GM23248 (cell line): ENCODE data around the gene CREBL2. TPM values are rescaled to one million over a fixed set of nuclear protein-coding genes. Genes with fewer than 3 reads are reported as not detected.
A peak's percentile ranks its signal among the peaks of the same experiment; 100 is the strongest.
"Not testable (repeated sequence)": the region's sequence is repeated elsewhere in the genome, so short reads cannot be mapped to it uniquely, and the experiment has no call there.

ENCODE experiments used
- DNase-seq: peaks from one replicate; pipeline ENCODE4 v3.0.0-alpha.2; 2015
- H2AFZ ChIP-seq: fragments of 200-600 bp; sonication (generic); 2 replicates; pipeline ENCODE4 v1.6.1; 2016; ENCODE audit warnings: antibody characterized with exemption
- H3F3A ChIP-seq: fragments of 200-600 bp; sonication (generic); 2 replicates; pipeline ENCODE4 v1.6.1; 2016; ENCODE audit warnings: mild to moderate bottlenecking, antibody characterized with exemption, mixed run types; ENCODE audit not compliant: insufficient read depth
- H3K27ac ChIP-seq: fragments of 200-600 bp; sonication (generic); 2 replicates; pipeline ENCODE4 v1.5.1; 2016; ENCODE audit warnings: mild to moderate bottlenecking
- H3K27me3 ChIP-seq: fragments of 200-600 bp; sonication (generic); replicated peaks from 2 replicates; pipeline ENCODE4 v1.6.1; 2016; ENCODE audit warnings: mild to moderate bottlenecking; ENCODE audit not compliant: insufficient read depth
- H3K36me3 ChIP-seq: fragments of 200-600 bp; sonication (generic); 2 replicates; pipeline ENCODE4 v1.6.1; 2016; ENCODE audit warnings: low read depth, mild to moderate bottlenecking
- H3K4me1 ChIP-seq: fragments of 200-600 bp; sonication (generic); 2 replicates; pipeline ENCODE4 v1.6.1; 2016; ENCODE audit warnings: mild to moderate bottlenecking; ENCODE audit not compliant: insufficient read depth
- H3K4me2 ChIP-seq: fragments of 200-600 bp; sonication (generic); one replicate; pipeline ENCODE4 v1.6.1; 2016; ENCODE audit warnings: mild to moderate bottlenecking; ENCODE audit not compliant: unreplicated experiment
- H3K4me3 ChIP-seq: fragments of 200-600 bp; sonication (generic); 2 replicates; pipeline ENCODE4 v1.5.1; 2016; ENCODE audit warnings: mild to moderate bottlenecking
- H3K79me2 ChIP-seq: fragments of 200-600 bp; sonication (generic); 2 replicates; pipeline ENCODE4 v1.6.1; 2016; ENCODE audit warnings: mild to moderate bottlenecking; ENCODE audit not compliant: insufficient read depth
- H3K9ac ChIP-seq: fragments of 200-600 bp; sonication (generic); 2 replicates; pipeline ENCODE4 v1.6.1; 2016; ENCODE audit warnings: mild to moderate bottlenecking
- H3K9me2 ChIP-seq: fragments of 200-600 bp; sonication (generic); 2 replicates; pipeline ENCODE4 v1.6.1; 2016; ENCODE audit warnings: mixed run types, mild to moderate bottlenecking, moderate library complexity; ENCODE audit not compliant: insufficient read depth
- H3K9me3 ChIP-seq: fragments of 200-600 bp; sonication (generic); one replicate; pipeline ENCODE4 v1.6.1; 2017; ENCODE audit warnings: low read depth
- H4K20me1 ChIP-seq: fragments of 200-600 bp; sonication (generic); 2 replicates; pipeline ENCODE4 v1.6.0; 2016; ENCODE audit not compliant: insufficient read depth
- EZH2 ChIP-seq: fragments of 200-600 bp; sonication (generic); IDR thresholded peaks from 2 replicates; pipeline ENCODE4 v1.6.1; 2018; ENCODE audit warnings: antibody characterized with exemption, mild to moderate bottlenecking; ENCODE audit not compliant: insufficient read depth, poor library complexity, severe bottlenecking
- EZH2phosphoT487 ChIP-seq: fragments of 200-600 bp; sonication (generic); IDR thresholded peaks from 2 replicates; pipeline ENCODE4 v1.6.1; 2018; ENCODE audit warnings: antibody characterized with exemption, moderate library complexity, mild to moderate bottlenecking, low read depth; ENCODE audit not compliant: insufficient read depth
- WGBS, 2 experiments: methylation state at CpG; one replicate each; pipeline ENCODE4 v1.1.6; 2015 to 2017; ENCODE audit warnings: low lambda C conversion rate in 2 of 2, low coverage in 1 of 2; ENCODE audit errors: missing lambda C conversion rate in 2 of 2; 5-methylcytosine and 5-hydroxymethylcytosine counted together
- in situ Hi-C: fragments of 300-500 bp; cut with MboI; formaldehyde crosslinking; loops from 2 replicates; pipeline ENCODE4 v1.15.0; 2020
- polyA plus RNA-seq: library from polyadenylated mRNA; unstranded; fragments of >200 nt; fragmentation: Nextera tagmentation; extraction: Ambion mirVana; gene quantifications from 2 replicates; pipeline ENCODE4 v1.2.1, GENCODE V29; 2016
- total RNA-seq: library from RNA; depleted of rRNA; stranded (reverse); fragments of >200 nt; shearing (Covaris generic); gene quantifications from 2 replicates; pipeline ENCODE4 v1.2.3, GENCODE V29; 2014

The CREBL2 gene
- total and polyA plus RNA-seq, 2 experiments from 2014 or later = 23.4 to 38.4 TPM

GRCh38 chr12:12646483-12647072 is 34.9 kb downstream of the CREBL2 start:
- H3K9me2 ChIP-seq = no peaks in the 10 kb centered on the region
- H3K9ac ChIP-seq = no peak overlapping the region
- no peak overlapping the region for H3K4me2 ChIP-seq
- peaks cover 17% of the 10 kb centered on the region for H3K4me1 ChIP-seq
- peaks cover 3% of the 10 kb centered on the region for H3K9me3 ChIP-seq
- TF ChIP-seq EZH2 (no peak), EZH2phosphoT487 (no peak)
- no peaks in the 10 kb centered on the region for H3K79me2 ChIP-seq
- peak overlapping the region; percentile 84 for H3K27ac ChIP-seq
- WGBS, 2 experiments = 59 to 80% methylated on average over 1 of the region's 1 CpG
- no peaks in the 10 kb centered on the region for H3K27me3 ChIP-seq
- H3K36me3 ChIP-seq = peaks cover 6% of the 10 kb centered on the region
- H4K20me1 ChIP-seq = no peaks in the 10 kb centered on the region
- in situ Hi-C loops = no loop called here
- H2AFZ ChIP-seq = no peak overlapping the region
- H3F3A ChIP-seq = peaks cover 13% of the 10 kb centered on the region
- DNase-seq = no peak
- no peak overlapping the region for H3K4me3 ChIP-seq

- Histone ChIP-seq H3K27ac (no peak overlapping the region), H3K4me3 (no peak overlapping the region), H3K9me3 (peaks cover 3% of the 10 kb centered on the region), H3K4me1 (peaks cover 17% of the 10 kb centered on the region), H3K9ac (no peak overlapping the region), H3K27me3 (no peaks in the 10 kb centered on the region), H4K20me1 (no peaks in the 10 kb centered on the region), H3K9me2 (no peaks in the 10 kb centered on the region), H2AFZ (no peak overlapping the region), H3F3A (peaks cover 13% of the 10 kb centered on the region), H3K36me3 (no peaks in the 10 kb centered on the region), H3K79me2 (no peaks in the 10 kb centered on the region), H3K4me2 (no peak overlapping the region)
- in situ Hi-C loops = no loop called here
- no peak for DNase-seq
- TF ChIP-seq EZH2 (no peak), EZH2phosphoT487 (no peak)
Measured at GRCh38 chr12:12648284-12648683, 36.6 kb downstream of the CREBL2 start.

DNA sequence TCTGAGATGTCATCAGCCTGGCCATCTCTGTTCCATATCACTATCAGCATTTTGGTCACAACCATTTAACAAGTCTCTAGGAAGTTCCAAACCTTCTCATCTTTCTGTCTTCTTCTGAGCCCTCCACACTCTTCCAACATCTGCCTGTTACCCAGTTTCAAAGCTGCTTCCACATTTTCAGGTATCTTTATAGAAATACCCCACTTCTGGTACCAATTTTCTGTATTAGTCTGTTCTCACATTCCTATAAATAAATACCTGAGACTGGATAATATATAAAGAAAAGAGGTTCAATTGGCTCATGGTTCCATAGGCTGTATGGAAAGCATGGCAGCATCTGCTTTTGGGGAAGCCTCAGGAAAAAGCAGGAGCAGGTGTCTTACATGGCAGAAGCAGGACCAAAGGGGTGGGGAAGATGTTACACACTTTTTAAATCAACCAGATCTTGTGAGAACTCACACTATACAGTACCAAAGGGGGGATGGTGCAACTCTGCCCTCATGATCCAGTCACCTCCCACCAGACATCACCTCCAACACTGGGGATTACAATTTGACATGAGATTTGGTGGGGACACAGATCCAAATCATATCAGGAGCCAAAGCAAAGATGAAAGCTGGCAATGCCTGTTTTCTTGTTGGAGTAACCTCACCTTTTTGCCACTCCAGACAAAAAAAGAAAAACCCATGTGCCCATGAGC is 37.4 kb downstream of the CREBL2 start:
- TF ChIP-seq EZH2phosphoT487 = no peak
- no peak for TF ChIP-seq EZH2
- Histone ChIP-seq H3K36me3 (no peaks in the 10 kb centered on the region), H3K27ac (no peak overlapping the region), H3K9me2 (no peaks in the 10 kb centered on the region), H3K4me3 (no peak overlapping the region), H3K4me1 (peaks cover 17% of the 10 kb centered on the region), H3K9me3 (peaks cover 3% of the 10 kb centered on the region), H3K79me2 (no peaks in the 10 kb centered on the region), H3K9ac (no peak overlapping the region), H3K4me2 (no peak overlapping the region), H3F3A (peaks cover 13% of the 10 kb centered on the region), H2AFZ (no peak overlapping the region), H4K20me1 (no peaks in the 10 kb centered on the region), H3K27me3 (no peaks in the 10 kb centered on the region)
- DNase-seq = no peak
- in situ Hi-C loops = no loop called here

- no peaks in the 10 kb centered on the region for H3K79me2 ChIP-seq
- no peaks in the 10 kb centered on the region for H3K9me2 ChIP-seq
- in situ Hi-C loops = no loop called here
- H3F3A ChIP-seq = no peaks in the 10 kb centered on the region
- peaks cover 3% of the 10 kb centered on the region for H3K9me3 ChIP-seq
- H2AFZ ChIP-seq = no peak overlapping the region
- DNase-seq = no peak
- peaks cover 4% of the 10 kb centered on the region; the same call in 1 of the 2 replicates for H3K4me1 ChIP-seq
- no peak overlapping the region for H3K4me3 ChIP-seq
- no peak overlapping the region for H3K9ac ChIP-seq
- H3K36me3 ChIP-seq = no peaks in the 10 kb centered on the region
- H4K20me1 ChIP-seq = no peaks in the 10 kb centered on the region
- TF ChIP-seq EZH2 (no peak), EZH2phosphoT487 (no peak)
- H3K27me3 ChIP-seq = no peaks in the 10 kb centered on the region
- no peak overlapping the region for H3K4me2 ChIP-seq
- no peak overlapping the region for H3K27ac ChIP-seq
Measured at GRCh38 chr12:12651752-12652151, 40.1 kb downstream of the CREBL2 start.

DNA sequence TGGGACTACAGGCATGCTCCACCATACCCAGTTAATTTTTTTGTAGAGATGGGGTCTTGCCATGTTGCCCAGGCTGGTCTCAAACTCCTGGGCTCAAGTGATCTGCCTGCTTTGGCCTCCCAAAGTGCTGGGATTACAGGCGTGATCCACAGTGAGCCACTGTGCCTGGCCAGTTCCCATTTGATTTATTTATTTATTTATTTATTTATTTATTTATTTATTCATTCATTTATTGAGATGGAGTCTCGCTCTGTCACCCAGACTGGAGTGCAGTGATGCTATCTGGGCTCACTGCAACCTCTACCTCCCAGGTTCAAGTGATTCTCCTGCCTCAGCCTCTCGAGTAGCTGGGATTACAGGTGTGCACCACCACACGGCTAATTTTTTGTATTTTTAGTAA is 41.0 kb downstream of the CREBL2 start:
- in situ Hi-C loops, H3K27me3 ChIP-seq, H3K79me2 ChIP-seq, H3K9me3 ChIP-seq, H3K27ac ChIP-seq, H3K36me3 ChIP-seq, H3K9me2 ChIP-seq, H3K9ac ChIP-seq, H3K4me2 ChIP-seq, H3K4me1 ChIP-seq, H2AFZ ChIP-seq, H4K20me1 ChIP-seq, DNase-seq, H3K4me3 ChIP-seq, H3F3A ChIP-seq: not testable (repeated sequence)
- WGBS, 2 experiments = 76 to 80% methylated on average over 4 of the region's 4 CpGs
